PC-3 (cell line): Measurements from ENCODE around the gene F13A1.

ENCODE experiments used
- EZH2 ChIP-seq: fragments of 300-600 bp; sonication (generic); IDR thresholded peaks from one replicate; pipeline ENCODE4 v1.6.1; 2017; ENCODE audit warnings: antibody characterized with exemption, mild to moderate bottlenecking, low read length; ENCODE audit not compliant: unreplicated experiment
- TF ChIP-seq, protein P1 (sequence below): fragments of 300-600 bp; sonication (generic); conservative IDR thresholded peaks from 2 replicates; pipeline ENCODE4 v1.5.1; 2017; ENCODE audit warnings: antibody characterized with exemption, low read depth, mild to moderate bottlenecking, low read length

DNA sequence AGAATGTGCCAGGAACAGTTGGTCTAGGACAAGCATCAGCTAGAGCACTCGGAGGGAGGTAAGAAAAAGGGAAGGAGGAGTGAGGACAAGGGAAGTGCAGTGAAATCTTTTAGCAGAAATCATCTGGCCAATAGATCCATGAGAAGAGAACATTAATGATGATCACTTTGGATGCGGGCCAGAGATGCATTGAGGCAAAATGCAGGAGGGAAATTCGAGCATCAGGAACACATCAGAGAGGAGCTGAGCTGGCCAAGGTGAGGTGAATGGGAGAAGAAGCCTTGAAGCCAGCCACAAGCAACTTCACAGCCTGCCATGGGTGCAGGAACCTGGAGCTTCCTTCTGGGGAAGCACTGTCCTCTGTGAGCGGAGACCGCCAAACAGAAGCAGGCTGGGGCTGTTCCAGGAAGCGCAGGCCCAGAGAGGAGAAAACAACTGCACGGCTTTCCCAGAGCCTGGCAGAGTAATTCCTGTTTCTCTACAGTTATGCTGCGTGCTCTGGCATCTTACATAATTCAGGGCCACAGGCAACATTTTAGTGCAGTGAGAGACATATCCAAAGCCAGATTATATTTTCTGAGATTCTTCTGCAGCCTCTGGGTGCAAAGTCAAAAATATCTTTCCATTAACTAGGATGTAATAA is 143.8 kb downstream of the F13A1 start:
- TF ChIP-seq, protein P1, sequence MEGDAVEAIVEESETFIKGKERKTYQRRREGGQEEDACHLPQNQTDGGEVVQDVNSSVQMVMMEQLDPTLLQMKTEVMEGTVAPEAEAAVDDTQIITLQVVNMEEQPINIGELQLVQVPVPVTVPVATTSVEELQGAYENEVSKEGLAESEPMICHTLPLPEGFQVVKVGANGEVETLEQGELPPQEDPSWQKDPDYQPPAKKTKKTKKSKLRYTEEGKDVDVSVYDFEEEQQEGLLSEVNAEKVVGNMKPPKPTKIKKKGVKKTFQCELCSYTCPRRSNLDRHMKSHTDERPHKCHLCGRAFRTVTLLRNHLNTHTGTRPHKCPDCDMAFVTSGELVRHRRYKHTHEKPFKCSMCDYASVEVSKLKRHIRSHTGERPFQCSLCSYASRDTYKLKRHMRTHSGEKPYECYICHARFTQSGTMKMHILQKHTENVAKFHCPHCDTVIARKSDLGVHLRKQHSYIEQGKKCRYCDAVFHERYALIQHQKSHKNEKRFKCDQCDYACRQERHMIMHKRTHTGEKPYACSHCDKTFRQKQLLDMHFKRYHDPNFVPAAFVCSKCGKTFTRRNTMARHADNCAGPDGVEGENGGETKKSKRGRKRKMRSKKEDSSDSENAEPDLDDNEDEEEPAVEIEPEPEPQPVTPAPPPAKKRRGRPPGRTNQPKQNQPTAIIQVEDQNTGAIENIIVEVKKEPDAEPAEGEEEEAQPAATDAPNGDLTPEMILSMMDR: no peak
- TF ChIP-seq EZH2: no peak
